ENCODE measurements around the gene ACOX3.

DNA sequence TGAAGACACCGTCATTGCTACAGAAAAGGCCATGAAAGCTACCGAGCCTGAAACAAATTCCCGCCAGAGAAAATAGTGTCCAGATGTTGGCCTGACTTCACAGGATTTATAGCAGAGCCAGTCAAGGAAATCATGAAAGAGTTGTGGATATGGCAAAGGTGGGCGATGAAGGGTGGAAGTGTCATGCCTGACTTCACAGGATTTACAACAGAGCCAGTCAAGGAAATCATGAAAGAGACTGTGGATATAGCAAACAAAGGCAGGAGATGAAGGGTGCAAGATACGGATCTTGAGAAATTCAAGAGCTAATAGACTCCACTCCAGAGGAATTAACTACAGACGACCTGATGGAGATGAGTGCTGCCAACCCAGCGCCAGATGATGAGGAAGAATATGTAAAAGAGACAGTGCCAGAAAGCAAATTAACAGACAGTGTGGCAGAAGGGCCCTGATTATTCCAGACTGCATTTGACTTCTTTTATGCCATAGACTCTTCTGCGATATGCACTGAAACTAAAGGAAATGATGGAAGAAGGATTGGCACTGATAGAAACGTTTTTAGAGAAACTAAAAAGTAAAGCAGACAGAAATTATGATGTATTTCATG, 17.2 kb upstream of the ACOX3 start:
- no peak for TF ChIP-seq POLR2A (IDR thresholded peaks at IDR 0.05)
- TF ChIP-seq, protein P1, sequence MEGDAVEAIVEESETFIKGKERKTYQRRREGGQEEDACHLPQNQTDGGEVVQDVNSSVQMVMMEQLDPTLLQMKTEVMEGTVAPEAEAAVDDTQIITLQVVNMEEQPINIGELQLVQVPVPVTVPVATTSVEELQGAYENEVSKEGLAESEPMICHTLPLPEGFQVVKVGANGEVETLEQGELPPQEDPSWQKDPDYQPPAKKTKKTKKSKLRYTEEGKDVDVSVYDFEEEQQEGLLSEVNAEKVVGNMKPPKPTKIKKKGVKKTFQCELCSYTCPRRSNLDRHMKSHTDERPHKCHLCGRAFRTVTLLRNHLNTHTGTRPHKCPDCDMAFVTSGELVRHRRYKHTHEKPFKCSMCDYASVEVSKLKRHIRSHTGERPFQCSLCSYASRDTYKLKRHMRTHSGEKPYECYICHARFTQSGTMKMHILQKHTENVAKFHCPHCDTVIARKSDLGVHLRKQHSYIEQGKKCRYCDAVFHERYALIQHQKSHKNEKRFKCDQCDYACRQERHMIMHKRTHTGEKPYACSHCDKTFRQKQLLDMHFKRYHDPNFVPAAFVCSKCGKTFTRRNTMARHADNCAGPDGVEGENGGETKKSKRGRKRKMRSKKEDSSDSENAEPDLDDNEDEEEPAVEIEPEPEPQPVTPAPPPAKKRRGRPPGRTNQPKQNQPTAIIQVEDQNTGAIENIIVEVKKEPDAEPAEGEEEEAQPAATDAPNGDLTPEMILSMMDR (IDR thresholded peaks at IDR 0.05), result no peak
